ENCODE data around the gene GCM1. TPM values are rescaled to one million over a fixed set of nuclear protein-coding genes. Genes with fewer than 3 reads are reported as not detected.

GCM1 gene
- total and polyA plus RNA-seq, 4 donors, result 0.05 to 0.08 TPM; not detected in 2

- Histone ChIP-seq H3K9me3 (ENCODE audit: control insufficient read depth in 4 of 4, low read length in 3 of 4) (no peaks in the 10 kb centered on the region), H3K36me3 (ENCODE audit: control insufficient read depth in 4 of 4, insufficient read depth in 3 of 4, low read depth in 1 of 4, low read length in 3 of 4) (no peaks in the 10 kb centered on the region), H3K4me3 (ENCODE audit: low read depth in 1 of 3, low read length in 3 of 3) (no peak overlapping the region), H3K27ac (ENCODE audit: low read depth in 1 of 2, low read length in 2 of 2) (no peak overlapping the region), H3K27me3 (ENCODE audit: control insufficient read depth in 4 of 4, insufficient read depth in 4 of 4, low read length in 3 of 4) (no peaks in the 10 kb centered on the region), H3K4me1 (ENCODE audit: control insufficient read depth in 4 of 4, insufficient read depth in 4 of 4, low read length in 3 of 4) (peaks cover 0 to 10% (median 0%) of the 10 kb centered on the region in 4 donors), H3K9ac (ENCODE audit: low read depth in 1 of 2, low read length in 2 of 2) (no peak overlapping the region)
- peak; percentile 94 for DNase-seq (ENCODE audit: low spot score)
- TF ChIP-seq FOXA1 (IDR thresholded peaks at IDR 0.05) (peak; percentile 27), HNF4A (conservative IDR thresholded peaks at IDR 0.05) (no peak), RXRA (IDR thresholded peaks at IDR 0.05) (peak in 1 of 2 donors; percentile 48), SP1 (IDR thresholded peaks at IDR 0.05) (no peak), RAD21 (IDR thresholded peaks at IDR 0.05) (peak; percentile 100)
- TF ChIP-seq, protein P1, sequence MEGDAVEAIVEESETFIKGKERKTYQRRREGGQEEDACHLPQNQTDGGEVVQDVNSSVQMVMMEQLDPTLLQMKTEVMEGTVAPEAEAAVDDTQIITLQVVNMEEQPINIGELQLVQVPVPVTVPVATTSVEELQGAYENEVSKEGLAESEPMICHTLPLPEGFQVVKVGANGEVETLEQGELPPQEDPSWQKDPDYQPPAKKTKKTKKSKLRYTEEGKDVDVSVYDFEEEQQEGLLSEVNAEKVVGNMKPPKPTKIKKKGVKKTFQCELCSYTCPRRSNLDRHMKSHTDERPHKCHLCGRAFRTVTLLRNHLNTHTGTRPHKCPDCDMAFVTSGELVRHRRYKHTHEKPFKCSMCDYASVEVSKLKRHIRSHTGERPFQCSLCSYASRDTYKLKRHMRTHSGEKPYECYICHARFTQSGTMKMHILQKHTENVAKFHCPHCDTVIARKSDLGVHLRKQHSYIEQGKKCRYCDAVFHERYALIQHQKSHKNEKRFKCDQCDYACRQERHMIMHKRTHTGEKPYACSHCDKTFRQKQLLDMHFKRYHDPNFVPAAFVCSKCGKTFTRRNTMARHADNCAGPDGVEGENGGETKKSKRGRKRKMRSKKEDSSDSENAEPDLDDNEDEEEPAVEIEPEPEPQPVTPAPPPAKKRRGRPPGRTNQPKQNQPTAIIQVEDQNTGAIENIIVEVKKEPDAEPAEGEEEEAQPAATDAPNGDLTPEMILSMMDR (IDR thresholded peaks at IDR 0.05; ENCODE audit: low read depth, low read length, missing input control), result peak; percentile 100
- WGBS, result 53% methylated on average over 20 of the region's 20 CpGs
Observed at GRCh38 chr6:53171605-53172467, 23.2 kb upstream of the GCM1 start.

GRCh38 chr6:53168516-53169267 lies 20.1 kb upstream of the GCM1 start:
- 93% methylated on average over 4 of the region's 4 CpGs for WGBS
- no peak for TF ChIP-seq HNF4A (conservative IDR thresholded peaks at IDR 0.05)
- no peak for TF ChIP-seq SP1 (IDR thresholded peaks at IDR 0.05)
- no peak for TF ChIP-seq NR2F2 (IDR thresholded peaks at IDR 0.05)
- no peak for TF ChIP-seq TAF1 (conservative IDR thresholded peaks at IDR 0.05)
- no peak for TF ChIP-seq RXRA (IDR thresholded peaks at IDR 0.05)
- no peak for TF ChIP-seq HNF4G (IDR thresholded peaks at IDR 0.05)
- no peak for TF ChIP-seq MAX (IDR thresholded peaks at IDR 0.05)
- H3K27me3 ChIP-seq (ENCODE audit: control insufficient read depth in 4 of 4, insufficient read depth in 4 of 4, low read length in 3 of 4), result no peaks in the 10 kb centered on the region
- no peak for DNase-seq (ENCODE audit: low spot score)
- no peaks in the 10 kb centered on the region for H3K9me3 ChIP-seq (ENCODE audit: control insufficient read depth in 4 of 4, low read length in 3 of 4)
- H3K4me3 ChIP-seq (ENCODE audit: low read depth in 1 of 3, low read length in 3 of 3), result no peak overlapping the region
- H3K36me3 ChIP-seq (ENCODE audit: control insufficient read depth in 4 of 4, insufficient read depth in 3 of 4, low read depth in 1 of 4, low read length in 3 of 4), result no peaks in the 10 kb centered on the region
- H3K4me1 ChIP-seq (ENCODE audit: control insufficient read depth in 4 of 4, insufficient read depth in 4 of 4, low read length in 3 of 4), result no peaks in the 10 kb centered on the region
- no peak overlapping the region for H3K9ac ChIP-seq (ENCODE audit: low read depth in 1 of 2, low read length in 2 of 2)
- no peak overlapping the region for H3K27ac ChIP-seq (ENCODE audit: low read depth in 1 of 2, low read length in 2 of 2)

DNA sequence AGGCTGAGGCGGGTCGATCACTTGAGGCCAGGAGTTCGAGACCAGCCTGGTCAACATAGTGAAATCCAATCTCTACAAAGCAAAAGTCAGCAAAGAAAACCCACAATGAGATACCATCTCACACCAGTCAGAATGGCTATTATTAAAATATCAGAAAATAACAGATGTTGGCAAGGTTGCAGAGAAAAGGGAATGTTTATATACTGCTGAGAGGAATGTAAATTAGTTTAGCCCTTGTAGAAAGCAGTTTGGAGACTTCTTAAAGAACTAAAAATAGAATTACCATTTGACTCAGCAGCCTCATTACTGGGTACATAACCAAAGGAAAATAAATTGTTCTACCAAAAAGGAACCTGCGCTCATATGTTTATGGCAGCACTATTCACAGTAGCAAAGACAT lies 16.7 kb upstream of the GCM1 start:
- no peaks in the 10 kb centered on the region for H3K4me1 ChIP-seq (ENCODE audit: control insufficient read depth in 4 of 4, insufficient read depth in 4 of 4, low read length in 3 of 4)
- no peaks in the 10 kb centered on the region for H3K27me3 ChIP-seq (ENCODE audit: control insufficient read depth in 4 of 4, insufficient read depth in 4 of 4, low read length in 3 of 4)
- no peak for DNase-seq (ENCODE audit: low spot score)
- 97% methylated on average over 4 of the region's 4 CpGs for WGBS
- TF ChIP-seq NR2F2 (IDR thresholded peaks at IDR 0.05), result no peak
- no peak for TF ChIP-seq JUND (IDR thresholded peaks at IDR 0.05)
- TF ChIP-seq RAD21 (IDR thresholded peaks at IDR 0.05), result no peak
- no peak for TF ChIP-seq FOXA2 (IDR thresholded peaks at IDR 0.05)
- TF ChIP-seq, protein P1 (IDR thresholded peaks at IDR 0.05; ENCODE audit: low read depth, low read length, missing input control), result no peak
- TF ChIP-seq TAF1 (conservative IDR thresholded peaks at IDR 0.05), result no peak
- TF ChIP-seq FOXA1 (IDR thresholded peaks at IDR 0.05), result no peak
- TF ChIP-seq SP1 (IDR thresholded peaks at IDR 0.05), result no peak
- TF ChIP-seq, protein P2, sequence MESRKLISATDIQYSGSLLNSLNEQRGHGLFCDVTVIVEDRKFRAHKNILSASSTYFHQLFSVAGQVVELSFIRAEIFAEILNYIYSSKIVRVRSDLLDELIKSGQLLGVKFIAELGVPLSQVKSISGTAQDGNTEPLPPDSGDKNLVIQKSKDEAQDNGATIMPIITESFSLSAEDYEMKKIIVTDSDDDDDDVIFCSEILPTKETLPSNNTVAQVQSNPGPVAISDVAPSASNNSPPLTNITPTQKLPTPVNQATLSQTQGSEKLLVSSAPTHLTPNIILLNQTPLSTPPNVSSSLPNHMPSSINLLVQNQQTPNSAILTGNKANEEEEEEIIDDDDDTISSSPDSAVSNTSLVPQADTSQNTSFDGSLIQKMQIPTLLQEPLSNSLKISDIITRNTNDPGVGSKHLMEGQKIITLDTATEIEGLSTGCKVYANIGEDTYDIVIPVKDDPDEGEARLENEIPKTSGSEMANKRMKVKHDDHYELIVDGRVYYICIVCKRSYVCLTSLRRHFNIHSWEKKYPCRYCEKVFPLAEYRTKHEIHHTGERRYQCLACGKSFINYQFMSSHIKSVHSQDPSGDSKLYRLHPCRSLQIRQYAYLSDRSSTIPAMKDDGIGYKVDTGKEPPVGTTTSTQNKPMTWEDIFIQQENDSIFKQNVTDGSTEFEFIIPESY (IDR thresholded peaks at IDR 0.05), result no peak
- TF ChIP-seq HNF4G (IDR thresholded peaks at IDR 0.05), result no peak
- no peak for TF ChIP-seq RXRA (IDR thresholded peaks at IDR 0.05)
- TF ChIP-seq MAX (IDR thresholded peaks at IDR 0.05), result no peak
- no peak for TF ChIP-seq YY1 (IDR thresholded peaks at IDR 0.05)
- no peak overlapping the region for H3K9ac ChIP-seq (ENCODE audit: low read depth in 1 of 2, low read length in 2 of 2)
- H3K9me3 ChIP-seq (ENCODE audit: control insufficient read depth in 4 of 4, low read length in 3 of 4), result no peaks in the 10 kb centered on the region
- H3K36me3 ChIP-seq (ENCODE audit: control insufficient read depth in 4 of 4, insufficient read depth in 3 of 4, low read depth in 1 of 4, low read length in 3 of 4), result no peaks in the 10 kb centered on the region
- no peak overlapping the region for H3K27ac ChIP-seq (ENCODE audit: low read depth in 1 of 2, low read length in 2 of 2)
- no peak overlapping the region for H3K4me3 ChIP-seq (ENCODE audit: low read depth in 1 of 3, low read length in 3 of 3)

Measured in liver (tissue), 9 donors.